Transverse colon (tissue), 4 donors: ENCODE data around the gene RNF183.

ENCODE experiments used
- CTCF ChIP-seq, 5 experiments: fragments of 200-600 bp in 3 of 5; fragments of 450-650 bp in 2 of 5; sonication (generic) in 3 of 5; IDR thresholded peaks; 1 replicate in 2 of 5; 2 replicates in 3 of 5; pipeline ENCODE4 v1.5.1; 2016 to 2017; ENCODE audit warnings: antibody characterized with exemption in 5 of 5, inconsistent platforms in 3 of 5, mild to moderate bottlenecking in 2 of 5, moderate library complexity in 1 of 5
- POLR2AphosphoS5 ChIP-seq, 3 donors: sonication (generic); formaldehyde crosslinking; IDR thresholded peaks; one replicate each; pipeline ENCODE4 v1.6.1; 2016; ENCODE audit warnings: antibody characterized with exemption in 3 of 3

- no peak for TF ChIP-seq CTCF (IDR thresholded peaks at IDR 0.05)
- no peak for TF ChIP-seq POLR2AphosphoS5 (IDR thresholded peaks at IDR 0.05)
Measured at GRCh38 chr9:113254991-113255390, 48.2 kb downstream of the RNF183 start.
